Fibroblast of lung (primary cell): ENCODE measurements around the gene GPC6.

ENCODE experiments used
- CTCF ChIP-seq, 2 donors: IDR thresholded peaks in 1 of 2; conservative IDR thresholded peaks in 1 of 2; 1 replicate in 1 of 2; 2 replicates in 1 of 2; pipeline ENCODE4 v1.5.1; 2011 to 2012; ENCODE audit warnings: low read length in 2 of 2, control low read depth in 1 of 2, inconsistent platforms in 1 of 2, low read depth in 1 of 2, mild to moderate bottlenecking in 1 of 2
- EZH2 ChIP-seq: IDR thresholded peaks from 2 replicates; pipeline ENCODE4 v1.5.1; 2012; ENCODE audit warnings: low read length, control low read depth, mild to moderate bottlenecking; ENCODE audit errors: missing control alignments

DNA sequence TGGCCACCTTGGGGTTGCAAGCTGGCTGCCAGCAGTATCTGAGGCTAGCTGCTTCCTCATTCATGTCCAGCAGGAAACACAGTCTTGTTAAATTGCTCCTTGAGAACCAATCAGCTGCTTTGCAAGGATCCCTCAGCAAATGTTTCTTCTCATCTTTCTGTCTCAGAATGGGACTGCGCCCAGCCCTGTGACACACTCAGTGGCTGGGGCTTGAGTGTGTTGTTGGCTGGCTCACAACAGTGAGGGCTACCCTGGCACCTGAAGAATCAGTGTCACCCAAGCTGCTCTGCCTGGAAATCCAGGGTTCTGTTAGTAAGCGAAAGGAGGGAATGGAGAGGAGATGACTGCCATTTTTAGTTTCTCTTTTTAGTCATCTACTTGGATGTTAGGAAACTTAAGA lies 935.7 kb downstream of the GPC6 start:
- TF ChIP-seq CTCF (conservative IDR thresholded peaks at IDR 0.05 in 1 of 2, IDR thresholded peaks at IDR 0.05 in 1 of 2; ENCODE audit: low read depth in 1 of 2, low read length in 2 of 2) (no peak), EZH2 (no peak)
